GM12878 (cell line): ENCODE data around the gene ALOX12. TPM values are rescaled to one million over a fixed set of nuclear protein-coding genes. Genes with fewer than 3 reads are reported as not detected.
A peak's percentile ranks its signal among the peaks of the same experiment; 100 is the strongest.

ENCODE experiments used
- ATAC-seq: fragments of 200-7000 bp; cut with Tn5 transposase; 3 replicates; pipeline ENCODE4 v1.9.1; 2020; ENCODE audit warnings: mild to moderate bottlenecking, moderate library complexity
- BruUV-seq: library from RNA; stranded (reverse); fragments of 400-500 nt; replicated peaks from 2 replicates; lab custom pipeline; 2021; lab: Mats Ljungman, UMichigan
- CTCF ChIA-PET: fragments of 300-600 bp; sonication (Branson Sonifier 250); formaldehyde crosslinking; extraction: SDS; loops from one replicate; lab custom pipeline; 2021; ENCODE audit warnings: inconsistent platforms; lab: Yijun Ruan, JAX
- POLR2A ChIA-PET: fragments of 350-600 bp; formaldehyde crosslinking; extraction: SDS; loops from one replicate; lab custom pipeline; 2021; ENCODE audit warnings: inconsistent platforms; lab: Charles Lee
- RAD21 ChIA-PET: fragments of 300-600 bp; sonication (Branson Sonifier 250); formaldehyde crosslinking; loops from one replicate; lab custom pipeline; 2023; ENCODE audit warnings: antibody characterized with exemption; ENCODE audit not compliant: unreplicated experiment; lab: Charles Lee
- SMC1A ChIA-PET: fragments of 300-600 bp; sonication (Branson Sonifier 250); formaldehyde crosslinking; loops from one replicate; lab custom pipeline; 2023; ENCODE audit not compliant: unreplicated experiment, uncharacterized antibody; lab: Charles Lee
- DNase-seq: peaks from one replicate; pipeline ENCODE4 v3.0.0-alpha.2; 2011; ENCODE audit warnings: low read depth, low spot score
- FAIRE-seq: peaks from 3 replicates; lab custom pipeline; 2011; peaks lifted over from hg19 to GRCh38; lab: Jason Lieb, UNC
- H2AFZ ChIP-seq: 2 replicates; pipeline ENCODE4 v1.6.0; 2011; ENCODE audit warnings: low read depth, low read length, control low read depth; ENCODE audit not compliant: control insufficient read depth
- H3K27ac ChIP-seq: 2 replicates; pipeline ENCODE4 v1.5.1; 2011; ENCODE audit warnings: control low read depth; ENCODE audit not compliant: control insufficient read depth, insufficient read depth
- H3K27me3 ChIP-seq, 2 experiments: replicated peaks in 1 of 2; 2 replicates each; pipeline versions ENCODE4 v1.6.0 to v1.6.1; 2011; ENCODE audit warnings: low read length in 1 of 2; ENCODE audit not compliant: control insufficient read depth in 2 of 2, insufficient read depth in 2 of 2
- H3K36me3 ChIP-seq, 2 experiments: 2 replicates each; pipeline ENCODE4 v1.5.1; 2011; ENCODE audit warnings: low read length in 1 of 2; ENCODE audit not compliant: control insufficient read depth in 2 of 2, insufficient read depth in 2 of 2
- H3K4me1 ChIP-seq: 2 replicates; pipeline ENCODE4 v1.6.1; 2011; ENCODE audit warnings: mild to moderate bottlenecking, low read length, moderate library complexity, mixed read lengths; ENCODE audit not compliant: control insufficient read depth, insufficient read depth
- H3K4me2 ChIP-seq: 2 replicates; pipeline ENCODE4 v1.6.0; 2011; ENCODE audit warnings: control low read depth; ENCODE audit not compliant: control insufficient read depth, insufficient read depth
- H3K4me3 ChIP-seq: fragments of 200-600 bp; sonication (generic); 2 replicates; pipeline ENCODE4 v1.5.1; 2016
- H3K79me2 ChIP-seq: 2 replicates; pipeline ENCODE4 v1.6.0; 2011; ENCODE audit warnings: low read length; ENCODE audit not compliant: control insufficient read depth, insufficient read depth
- H3K9ac ChIP-seq: 2 replicates; pipeline ENCODE4 v1.8.0; 2011; ENCODE audit warnings: low read length, control low read depth, mixed read lengths; ENCODE audit not compliant: control insufficient read depth, insufficient read depth
- H3K9me3 ChIP-seq: replicated peaks from 3 replicates; pipeline ENCODE4 v1.5.1; 2011; ENCODE audit warnings: mild to moderate bottlenecking, low read length; ENCODE audit not compliant: control insufficient read depth, insufficient read depth
- H4K20me1 ChIP-seq: 2 replicates; pipeline ENCODE4 v1.6.0; 2011; ENCODE audit not compliant: control insufficient read depth, insufficient read depth
- CBFB ChIP-seq: IDR thresholded peaks from 2 replicates; pipeline ENCODE4 v1.6.1; 2016; ENCODE audit warnings: antibody characterized with exemption, low read depth
- CHD2 ChIP-seq: IDR thresholded peaks from 2 replicates; pipeline ENCODE4 v1.6.1; 2011; ENCODE audit warnings: low read depth, low read length, improper control_type of control experiment, borderline replicate concordance
- CHD4 ChIP-seq: fragments of 200-600 bp; sonication (generic); IDR thresholded peaks from 2 replicates; pipeline ENCODE4 v1.6.1; 2016; ENCODE audit warnings: mild to moderate bottlenecking
- FOXM1 ChIP-seq: IDR thresholded peaks from 2 replicates; pipeline ENCODE4 v1.6.1; 2012; ENCODE audit warnings: low read depth, mild to moderate bottlenecking, inconsistent platforms, low read length, moderate library complexity
- KAT2A ChIP-seq: conservative IDR thresholded peaks from 2 replicates; pipeline ENCODE4 v1.6.1; 2011; ENCODE audit warnings: low read depth, low read length; ENCODE audit not compliant: control insufficient read depth
- KDM1A ChIP-seq: fragments of 200-600 bp; sonication (generic); IDR thresholded peaks from 2 replicates; pipeline ENCODE4 v1.6.1; 2016; ENCODE audit warnings: borderline replicate concordance
- MTA3 ChIP-seq: IDR thresholded peaks from 2 replicates; pipeline ENCODE4 v1.6.1; 2012; ENCODE audit warnings: low read length, inconsistent platforms, borderline replicate concordance
- RB1 ChIP-seq: fragments of 450-650 bp; formaldehyde crosslinking; IDR thresholded peaks from 2 replicates; pipeline ENCODE4 v1.6.1; 2017; ENCODE audit warnings: mild to moderate bottlenecking, borderline replicate concordance
- SREBF2 ChIP-seq: IDR thresholded peaks from 2 replicates; pipeline ENCODE4 v1.6.1; 2012; ENCODE audit warnings: mild to moderate bottlenecking, low read length
- STAT1 ChIP-seq: fragments of 450-650 bp; conservative IDR thresholded peaks from 2 replicates; pipeline ENCODE4 v1.6.1; 2014; ENCODE audit warnings: antibody characterized with exemption, mild to moderate bottlenecking
- TAF1 ChIP-seq: IDR thresholded peaks from 2 replicates; pipeline ENCODE4 v1.6.1; 2011; ENCODE audit warnings: mild to moderate bottlenecking, low read depth, low read length, borderline replicate concordance
- TARDBP ChIP-seq: IDR thresholded peaks from 2 replicates; pipeline ENCODE4 v1.6.1; 2016; ENCODE audit warnings: borderline replicate concordance
- TCF3 ChIP-seq: IDR thresholded peaks from 2 replicates; pipeline ENCODE4 v1.6.1; 2012; ENCODE audit warnings: low read depth, mild to moderate bottlenecking, low read length, borderline replicate concordance; ENCODE audit not compliant: insufficient read depth
- WGBS: methylation state at CpG from one replicate; pipeline ENCODE4 v1.1.6; 2016; ENCODE audit warnings: low lambda C conversion rate; ENCODE audit not compliant: insufficient replicate concordance, insufficient coverage; ENCODE audit errors: missing lambda C conversion rate; 5-methylcytosine and 5-hydroxymethylcytosine counted together
- in situ Hi-C: fragments of 300-500 bp; cut with MboI; formaldehyde crosslinking; loops from 9 replicates; pipeline ENCODE4 v1.14.3; 2018; ENCODE audit warnings: mixed read lengths
- intact Hi-C: fragments of 100-400 bp; cut with micrococcal nuclease; formaldehyde crosslinking; loops from one replicate; pipeline ENCODE4 v1.14.2; 2022; ENCODE audit not compliant: unreplicated experiment
- polyA plus RNA-seq, 11 experiments: library from polyadenylated mRNA; depleted of rRNA in 4 of 11; unstranded in 6 of 11; stranded (reverse) in 5 of 11; fragments of >200 nt; fragmentation: Nextera tagmentation in 4 of 11; fragmentation: Illumina TruSeq in 1 of 11; extraction: Ambion mirVana in 4 of 11; extraction: Trizol in 1 of 11; gene quantifications; 1 replicate in 1 of 11; 2 replicates in 10 of 11; pipeline versions ENCODE4 v1.2.1 to v1.2.3, GENCODE V29; 2011 to 2016; ENCODE audit warnings: inconsistent platforms in 2 of 11, missing spikeins in 2 of 11, low read depth in 1 of 11
- total RNA-seq, 4 experiments: library from RNA; depleted of rRNA in 3 of 4; stranded (reverse); fragments of >200 nt in 3 of 4; fragmentation: Illumina TruSeq in 1 of 4; extraction: Trizol in 1 of 4; gene quantifications; 2 replicates each; pipeline versions ENCODE4 v1.2.1 to v1.2.3, GENCODE V29; 2013 to 2021
- TF ChIP-seq, protein P1 (sequence below): IDR thresholded peaks from 2 replicates; pipeline ENCODE4 v1.6.1; 2012; ENCODE audit warnings: mild to moderate bottlenecking, low read depth, low read length
- TF ChIP-seq, protein P2 (sequence below): IDR thresholded peaks from 2 replicates; pipeline ENCODE4 v1.6.1; 2012; ENCODE audit warnings: low read length, inconsistent platforms

The ALOX12 gene
- total and polyA plus RNA-seq, 10 of the 15 experiments (the other 5 are each of a cell fraction or from before 2014, with no cell fraction given), result 0.23 to 0.82 (median 0.58) TPM; not detected in 6

DNA sequence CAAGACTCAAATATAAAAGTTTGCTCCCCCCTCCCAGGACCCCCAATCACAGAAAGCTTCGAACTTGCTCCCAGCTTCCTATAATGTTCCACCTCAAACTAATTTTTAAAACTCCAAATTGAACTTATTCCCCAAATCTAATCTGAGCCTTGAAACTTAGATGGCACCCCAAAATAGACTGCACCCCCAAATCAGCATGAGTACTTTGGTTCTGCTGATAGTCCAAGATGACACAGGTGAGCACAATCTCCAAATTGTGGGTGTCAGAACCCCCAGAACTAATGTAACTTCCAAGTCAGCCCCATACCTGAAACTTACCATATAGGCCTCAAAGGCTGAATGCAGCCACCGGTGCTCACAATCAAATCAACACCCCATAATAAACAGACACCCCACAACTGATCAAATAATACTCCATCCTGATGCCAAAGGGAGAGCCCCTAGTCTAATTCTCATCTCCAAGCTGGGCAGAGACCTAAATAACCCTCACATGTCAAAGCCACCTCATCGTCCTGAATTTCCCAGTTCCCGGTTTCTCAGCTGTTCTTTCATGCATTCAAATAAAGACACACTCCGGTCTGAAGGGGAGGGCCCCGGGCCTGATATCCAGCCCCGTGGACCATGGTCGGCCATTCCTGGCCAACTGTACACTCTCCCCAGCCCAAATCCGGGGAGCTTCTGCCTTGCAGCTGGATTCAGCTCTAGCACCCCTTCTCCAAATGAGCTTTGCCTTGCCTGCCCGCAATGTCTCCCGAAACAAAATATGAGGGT, 25.2 kb downstream of the ALOX12 start (continued):
- TF ChIP-seq, protein P1, sequence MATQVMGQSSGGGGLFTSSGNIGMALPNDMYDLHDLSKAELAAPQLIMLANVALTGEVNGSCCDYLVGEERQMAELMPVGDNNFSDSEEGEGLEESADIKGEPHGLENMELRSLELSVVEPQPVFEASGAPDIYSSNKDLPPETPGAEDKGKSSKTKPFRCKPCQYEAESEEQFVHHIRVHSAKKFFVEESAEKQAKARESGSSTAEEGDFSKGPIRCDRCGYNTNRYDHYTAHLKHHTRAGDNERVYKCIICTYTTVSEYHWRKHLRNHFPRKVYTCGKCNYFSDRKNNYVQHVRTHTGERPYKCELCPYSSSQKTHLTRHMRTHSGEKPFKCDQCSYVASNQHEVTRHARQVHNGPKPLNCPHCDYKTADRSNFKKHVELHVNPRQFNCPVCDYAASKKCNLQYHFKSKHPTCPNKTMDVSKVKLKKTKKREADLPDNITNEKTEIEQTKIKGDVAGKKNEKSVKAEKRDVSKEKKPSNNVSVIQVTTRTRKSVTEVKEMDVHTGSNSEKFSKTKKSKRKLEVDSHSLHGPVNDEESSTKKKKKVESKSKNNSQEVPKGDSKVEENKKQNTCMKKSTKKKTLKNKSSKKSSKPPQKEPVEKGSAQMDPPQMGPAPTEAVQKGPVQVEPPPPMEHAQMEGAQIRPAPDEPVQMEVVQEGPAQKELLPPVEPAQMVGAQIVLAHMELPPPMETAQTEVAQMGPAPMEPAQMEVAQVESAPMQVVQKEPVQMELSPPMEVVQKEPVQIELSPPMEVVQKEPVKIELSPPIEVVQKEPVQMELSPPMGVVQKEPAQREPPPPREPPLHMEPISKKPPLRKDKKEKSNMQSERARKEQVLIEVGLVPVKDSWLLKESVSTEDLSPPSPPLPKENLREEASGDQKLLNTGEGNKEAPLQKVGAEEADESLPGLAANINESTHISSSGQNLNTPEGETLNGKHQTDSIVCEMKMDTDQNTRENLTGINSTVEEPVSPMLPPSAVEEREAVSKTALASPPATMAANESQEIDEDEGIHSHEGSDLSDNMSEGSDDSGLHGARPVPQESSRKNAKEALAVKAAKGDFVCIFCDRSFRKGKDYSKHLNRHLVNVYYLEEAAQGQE, result no peak
- TF ChIP-seq TAF1, result no peak
- no peak for TF ChIP-seq CHD2
- TF ChIP-seq STAT1, result no peak
- TF ChIP-seq, all 136 proteins: peak for 0

DNA sequence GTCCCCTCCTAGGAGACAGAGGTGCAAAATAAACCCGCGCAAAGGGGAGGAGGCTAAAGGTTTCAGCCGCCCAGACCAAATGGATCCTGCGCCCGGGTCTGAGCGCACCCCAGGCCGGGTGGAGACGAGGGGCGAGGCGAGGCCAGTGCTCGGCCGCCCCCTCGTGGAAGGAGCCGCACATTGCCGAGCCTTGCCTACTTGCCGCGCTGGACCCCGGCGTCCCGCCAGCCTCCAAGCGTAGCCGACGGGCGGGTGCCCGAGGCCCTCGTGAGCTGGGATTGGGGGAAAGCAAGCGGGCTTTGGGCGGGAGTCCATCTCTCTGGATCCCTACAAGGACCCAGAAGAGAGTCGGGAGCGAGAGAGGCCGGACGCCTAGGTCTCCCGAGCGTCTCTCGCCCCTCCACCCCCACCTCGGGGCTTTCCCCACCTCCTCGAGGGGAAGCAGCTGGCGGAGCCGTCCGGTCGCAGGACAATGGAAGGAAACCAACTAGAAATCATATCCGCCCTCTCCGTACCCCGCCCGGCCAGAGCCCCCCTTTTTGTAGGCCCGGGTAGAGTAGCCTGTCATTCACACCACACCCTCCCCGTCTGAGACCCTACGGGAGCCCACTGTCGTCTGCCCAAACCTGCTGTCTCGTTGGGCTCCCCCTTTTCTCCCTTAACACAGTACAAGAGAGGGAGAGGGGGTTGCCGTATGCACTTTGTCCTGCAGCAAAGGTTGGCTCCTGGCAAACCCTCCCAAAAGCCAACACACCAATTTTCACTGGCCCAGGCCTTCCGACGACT, 26.3 kb downstream of the ALOX12 start:
- Histone ChIP-seq H3K27me3 (no peaks in the 10 kb centered on the region), H3K27ac (peak overlapping the region; percentile 18; the same call in 1 of the 2 replicates)
- RAD21 ChIA-PET, result interaction anchor here (0.8 to 4.0 kb wide), 12 partner anchors 10 to 179 kb away, joined by 3 to 39 read pairs (median 10); partner anchors contain the start of genes RNASEK, SLC16A11 and SLC16A13
- TF ChIP-seq KDM1A (no peak), CHD4 (no peak), RB1 (peak; percentile 89; the same call in 1 of the 2 replicates), SREBF2 (no peak), FOXM1 (peak; percentile 43; the same call in 1 of the 2 replicates), TCF3 (peak; percentile 59; the same call in 1 of the 2 replicates), KAT2A (no peak), MTA3 (no peak), TARDBP (no peak), CBFB (no peak)
- TF ChIP-seq, protein P2, sequence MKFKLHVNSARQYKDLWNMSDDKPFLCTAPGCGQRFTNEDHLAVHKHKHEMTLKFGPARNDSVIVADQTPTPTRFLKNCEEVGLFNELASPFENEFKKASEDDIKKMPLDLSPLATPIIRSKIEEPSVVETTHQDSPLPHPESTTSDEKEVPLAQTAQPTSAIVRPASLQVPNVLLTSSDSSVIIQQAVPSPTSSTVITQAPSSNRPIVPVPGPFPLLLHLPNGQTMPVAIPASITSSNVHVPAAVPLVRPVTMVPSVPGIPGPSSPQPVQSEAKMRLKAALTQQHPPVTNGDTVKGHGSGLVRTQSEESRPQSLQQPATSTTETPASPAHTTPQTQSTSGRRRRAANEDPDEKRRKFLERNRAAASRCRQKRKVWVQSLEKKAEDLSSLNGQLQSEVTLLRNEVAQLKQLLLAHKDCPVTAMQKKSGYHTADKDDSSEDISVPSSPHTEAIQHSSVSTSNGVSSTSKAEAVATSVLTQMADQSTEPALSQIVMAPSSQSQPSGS, result no peak

More for the DNA sequence above, 26.3 kb downstream of the ALOX12 start:
- peak overlapping the region; percentile 58 for H3K4me2 ChIP-seq
- no peaks in the 10 kb centered on the region for H4K20me1 ChIP-seq
- peak; percentile 86 for ATAC-seq
- ChIA-PET CTCF (interaction anchor here (0.5 to 8.8 kb wide), 27 partner anchors 9 to 549 kb away, joined by 3 to 167 read pairs (median 5); partner anchors contain the start of genes RNASEK, SLC16A11 and SLC16A13), POLR2A (interaction anchor here (0.9 to 5.4 kb wide), 6 partner anchors 9 to 230 kb away, joined by 3 to 39 read pairs (median 4); partner anchors contain the start of genes ELP5, RNASEK and SLC16A13), SMC1A (interaction anchor here (0.8 to 2.8 kb wide), 16 partner anchors 11 to 362 kb away, joined by 3 to 22 read pairs (median 6); partner anchors contain the start of genes RNASEK and SLC16A13)
- no peaks in the 10 kb centered on the region for H3K79me2 ChIP-seq
- no peak for DNase-seq
- H2AFZ ChIP-seq, result peak overlapping the region; percentile 92
- WGBS, result 5% methylated on average over 46 of the region's 53 CpGs
- H3K36me3 ChIP-seq, result peaks cover 0 to under 1% of the 10 kb centered on the region in 2 experiments; a peak in 1 of 4 replicates
- FAIRE-seq, result peak; percentile 96
- peak overlapping the region; percentile 17; the same call in 1 of the 2 replicates for H3K9ac ChIP-seq
- no TSS peak for BruUV-seq
- H3K9me3 ChIP-seq, result no peaks in the 10 kb centered on the region
- intact Hi-C loops (loop anchor here (1.0 kb wide), 1 partner anchor 109 kb away; no protein-coding TSS in a partner anchor), in situ Hi-C loops (no loop called here)
- H3K4me3 ChIP-seq, result peak overlapping the region; percentile 40; the same call in 1 of the 2 replicates
- H3K4me1 ChIP-seq, result peaks cover 25% of the 10 kb centered on the region
